H9 (cell line): Measurements from ENCODE around the gene KAT7. TPM values are rescaled to one million over a fixed set of nuclear protein-coding genes. Genes with fewer than 3 reads are reported as not detected.

Experiments used
- DNase-seq: peaks from one replicate; pipeline ENCODE4 v3.0.0-alpha.2; 2017
- H2AFZ ChIP-seq: one replicate; pipeline ENCODE4 v1.6.1; 2013; ENCODE audit warnings: mild to moderate bottlenecking, low read length, control low read depth, moderate library complexity
- H2AK5ac ChIP-seq: 2 replicates; pipeline ENCODE4 v1.6.1; 2013; ENCODE audit warnings: low read length, control low read depth, mixed read lengths; ENCODE audit not compliant: insufficient read length
- H2BK120ac ChIP-seq: one replicate; pipeline ENCODE4 v1.6.1; 2013; ENCODE audit warnings: low read depth, mild to moderate bottlenecking, low read length, control low read depth, inconsistent platforms; ENCODE audit not compliant: poor library complexity, severe bottlenecking
- H2BK12ac ChIP-seq: 2 replicates; pipeline ENCODE4 v1.6.1; 2013; ENCODE audit warnings: low read length, control low read depth, mixed read lengths, low read depth; ENCODE audit not compliant: insufficient read length
- H2BK15ac ChIP-seq: 2 replicates; pipeline ENCODE4 v1.6.1; 2013; ENCODE audit warnings: low read depth, low read length, control low read depth
- H2BK20ac ChIP-seq: one replicate; pipeline ENCODE4 v1.6.1; 2013; ENCODE audit warnings: low read depth, mild to moderate bottlenecking, low read length, control low read depth, inconsistent platforms; ENCODE audit not compliant: poor library complexity, severe bottlenecking
- H2BK5ac ChIP-seq: 2 replicates; pipeline ENCODE4 v1.6.1; 2013; ENCODE audit warnings: low read length, control low read depth, mixed read lengths; ENCODE audit not compliant: insufficient read length
- H3K14ac ChIP-seq: 2 replicates; pipeline ENCODE4 v1.6.1; 2013; ENCODE audit warnings: low read length, control low read depth; ENCODE audit not compliant: insufficient read depth
- H3K18ac ChIP-seq: 2 replicates; pipeline ENCODE4 v1.6.1; 2013; ENCODE audit warnings: low read depth, mild to moderate bottlenecking, mixed read lengths, low read length, control low read depth; ENCODE audit not compliant: insufficient read length
- H3K23ac ChIP-seq: 2 replicates; pipeline ENCODE4 v1.6.1; 2013; ENCODE audit warnings: low read length, control low read depth, mixed read lengths, low read depth; ENCODE audit not compliant: insufficient read length
- H3K23me2 ChIP-seq: 2 replicates; pipeline ENCODE4 v1.6.1; 2013; ENCODE audit warnings: low read depth, mild to moderate bottlenecking, mixed read lengths, low read length, control low read depth; ENCODE audit not compliant: insufficient read length, poor library complexity, severe bottlenecking
- H3K27ac ChIP-seq: 2 replicates; pipeline ENCODE4 v1.5.1; 2013; ENCODE audit warnings: low read length, control low read depth, mixed read lengths, low read depth; ENCODE audit not compliant: insufficient read length
- H3K27me3 ChIP-seq: 2 replicates; pipeline ENCODE4 v1.6.1; 2013; ENCODE audit warnings: low read length, control low read depth, inconsistent platforms; ENCODE audit not compliant: insufficient read depth
- H3K4ac ChIP-seq: 2 replicates; pipeline ENCODE4 v1.6.1; 2013; ENCODE audit warnings: low read depth, mild to moderate bottlenecking, control low read depth, inconsistent platforms, low read length, moderate library complexity
- H3K4me1 ChIP-seq: 2 replicates; pipeline ENCODE4 v1.6.1; 2013; ENCODE audit warnings: low read length, control low read depth, inconsistent platforms; ENCODE audit not compliant: insufficient read depth
- H3K4me2 ChIP-seq: 2 replicates; pipeline ENCODE4 v1.6.1; 2013; ENCODE audit warnings: low read length, control low read depth, mixed read lengths; ENCODE audit not compliant: insufficient read length, insufficient read depth
- H3K56ac ChIP-seq: 2 replicates; pipeline ENCODE4 v1.6.1; 2013; ENCODE audit warnings: low read depth, mild to moderate bottlenecking, mixed read lengths, low read length, control low read depth; ENCODE audit not compliant: insufficient read length
- H3K79me1 ChIP-seq: 2 replicates; pipeline ENCODE4 v1.6.1; 2013; ENCODE audit warnings: low read depth, mild to moderate bottlenecking, moderate library complexity, low read length, control low read depth, inconsistent platforms; ENCODE audit not compliant: insufficient read depth, poor library complexity, severe bottlenecking
- H3K79me2 ChIP-seq: 2 replicates; pipeline ENCODE4 v1.6.1; 2013; ENCODE audit warnings: low read length, control low read depth, inconsistent platforms; ENCODE audit not compliant: insufficient read depth
- H3K9ac ChIP-seq: 2 replicates; pipeline ENCODE4 v1.6.1; 2013; ENCODE audit warnings: low read length, control low read depth, mixed read lengths; ENCODE audit not compliant: insufficient read length; ENCODE audit errors: extremely low read depth
- H3K9me3 ChIP-seq: one replicate; pipeline ENCODE4 v1.6.1; 2013; ENCODE audit warnings: low read depth, low read length, inconsistent platforms; ENCODE audit not compliant: control insufficient read depth
- H3T11ph ChIP-seq: one replicate; pipeline ENCODE4 v1.6.1; 2013; ENCODE audit warnings: mild to moderate bottlenecking, low read length, control low read depth, inconsistent platforms
- H4K20me1 ChIP-seq: one replicate; pipeline ENCODE4 v1.6.1; 2013; ENCODE audit not compliant: control insufficient read depth, insufficient read length, insufficient read depth
- H4K5ac ChIP-seq: 2 replicates; pipeline ENCODE4 v1.6.1; 2013; ENCODE audit warnings: low read depth, mild to moderate bottlenecking, mixed read lengths, low read length, control low read depth; ENCODE audit not compliant: insufficient read length
- H4K8ac ChIP-seq: replicated peaks from 2 replicates; pipeline ENCODE4 v1.6.1; 2013; ENCODE audit warnings: low read length, control low read depth, mixed read lengths, low read depth; ENCODE audit not compliant: insufficient read length
- H4K91ac ChIP-seq: 2 replicates; pipeline ENCODE4 v1.6.1; 2013; ENCODE audit warnings: low read depth, mild to moderate bottlenecking, moderate library complexity, mixed read lengths, low read length, control low read depth; ENCODE audit not compliant: insufficient read length
- H3K27ac Mint-ChIP-seq, 3 experiments: 2 replicates in 2 of 3; 3 replicates in 1 of 3; pipeline ENCODE4 v1.8.0; 2020 to 2021; ENCODE audit warnings: mixed read lengths in 3 of 3, mild to moderate bottlenecking in 1 of 3, moderate library complexity in 1 of 3
- H3K27me3 Mint-ChIP-seq: 2 replicates; pipeline ENCODE4 v1.8.0; 2021; ENCODE audit warnings: low read depth, mild to moderate bottlenecking, moderate library complexity, mixed read lengths
- H3K36me3 Mint-ChIP-seq, 3 experiments: 2 replicates in 2 of 3; 3 replicates in 1 of 3; pipeline ENCODE4 v1.8.0; 2020 to 2021; ENCODE audit warnings: low read depth in 3 of 3, mixed read lengths in 3 of 3; ENCODE audit not compliant: insufficient read depth in 1 of 3
- H3K4me1 Mint-ChIP-seq, 2 experiments: 2 replicates each; pipeline ENCODE4 v1.8.0; 2020; ENCODE audit warnings: mixed read lengths in 2 of 2
- H3K4me3 Mint-ChIP-seq, 2 experiments: 2 replicates in 1 of 2; 3 replicates in 1 of 2; pipeline ENCODE4 v1.8.0; 2020 to 2021; ENCODE audit warnings: mild to moderate bottlenecking in 2 of 2, mixed read lengths in 2 of 2, moderate library complexity in 1 of 2
- H3K9me3 Mint-ChIP-seq, 2 experiments: 2 replicates in 1 of 2; 3 replicates in 1 of 2; pipeline ENCODE4 v1.8.0; 2020; ENCODE audit warnings: mild to moderate bottlenecking in 2 of 2, mixed read lengths in 2 of 2, moderate library complexity in 1 of 2
- CTCF ChIP-seq: fragments of 200-600 bp; sonication (generic); conservative IDR thresholded peaks from 3 replicates; pipeline ENCODE4 v1.8.0; 2021; ENCODE audit warnings: antibody characterized with exemption, mild to moderate bottlenecking
- WGBS: extraction: QIAGEN DNeasy Blood & Tissue Kit; methylation state at CpG from one replicate; pipeline ENCODE4 v1.1.7; 2013; ENCODE audit warnings: missing lambda C conversion rate, low lambda C conversion rate, mixed read lengths; ENCODE audit not compliant: insufficient read length; ENCODE audit errors: extremely low coverage; 5-methylcytosine and 5-hydroxymethylcytosine counted together
- total RNA-seq: library from RNA; stranded (reverse); gene quantifications from 2 replicates; pipeline ENCODE4 v1.2.1, GENCODE V29; 2021

The KAT7 gene
- total RNA-seq, 1 experiment from 2014 or later, result 93.1 TPM

DNA sequence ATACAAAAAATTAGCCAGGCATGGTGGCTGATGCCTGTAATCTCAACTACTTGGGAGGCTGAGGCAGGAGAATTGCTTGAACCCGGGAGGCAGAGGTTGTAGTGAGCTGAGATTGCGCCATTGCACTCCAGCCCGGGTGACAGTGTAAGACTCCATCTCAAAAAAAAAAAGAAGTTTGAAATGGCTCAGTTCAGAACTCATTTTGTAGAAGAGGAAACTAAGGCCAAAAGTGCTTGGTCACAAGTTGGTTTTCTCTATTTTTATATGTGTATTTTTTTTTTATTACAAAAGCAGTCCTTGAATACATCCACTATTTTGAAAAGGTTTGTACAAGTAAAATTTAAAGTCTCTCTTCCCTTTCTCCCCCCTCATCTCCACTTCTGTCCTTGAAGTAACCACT lies 53.9 kb downstream of the KAT7 start:
- peak overlapping the region in 1 of 3 experiments; percentile 24; a peak in 1 of 7 replicates for H3K27ac Mint-ChIP-seq
- Histone ChIP-seq H3K79me2 (no peaks in the 10 kb centered on the region), H3K14ac (no peak overlapping the region), H4K91ac (no peak overlapping the region), H4K8ac (no peak overlapping the region), H2AK5ac (no peak overlapping the region), H2BK5ac (no peak overlapping the region), H4K5ac (no peak overlapping the region), H3K9ac (no peak overlapping the region), H2BK12ac (no peak overlapping the region), H3K56ac (no peak overlapping the region), H3T11ph (no peak overlapping the region), H3K27ac (no peak overlapping the region), H2BK120ac (no peak overlapping the region), H3K4ac (no peak overlapping the region), H3K79me1 (no peaks in the 10 kb centered on the region), H2BK15ac (no peak overlapping the region), H4K20me1 (peaks cover 2% of the 10 kb centered on the region), H3K23me2 (no peaks in the 10 kb centered on the region), H3K23ac (no peak overlapping the region), H2AFZ (no peak overlapping the region), H3K27me3 (no peaks in the 10 kb centered on the region), H3K9me3 (no peaks in the 10 kb centered on the region), H2BK20ac (no peak overlapping the region), H3K4me2 (no peak overlapping the region), H3K18ac (no peak overlapping the region), H3K4me1 (no peaks in the 10 kb centered on the region)
- WGBS, result no CpG with 5 or more reads among the region's 3 CpGs
- DNase-seq, result no peak
- no peaks in the 10 kb centered on the region for H3K9me3 Mint-ChIP-seq
- peaks cover 4 to 15% (median 7%) of the 10 kb centered on the region in 3 experiments; a peak in 4 of 7 replicates for H3K36me3 Mint-ChIP-seq
- no peaks in the 10 kb centered on the region for H3K27me3 Mint-ChIP-seq
- H3K4me1 Mint-ChIP-seq, result peaks cover 4 to 6% of the 10 kb centered on the region in 2 experiments
- no peak overlapping the region for H3K4me3 Mint-ChIP-seq
- TF ChIP-seq CTCF, result no peak
